Suprapubic skin (tissue), 3 donors: ENCODE measurements around the gene SLITRK4.

ENCODE experiments used
- POLR2A ChIP-seq, 2 donors: fragments of 450-650 bp; IDR thresholded peaks; one replicate each; pipeline ENCODE4 v1.6.1; 2017; ENCODE audit warnings: antibody characterized with exemption in 2 of 2, mild to moderate bottlenecking in 2 of 2, moderate library complexity in 2 of 2
- TF ChIP-seq, protein P1 (sequence below), 2 donors: fragments of 200-600 bp in 1 of 2; fragments of 450-650 bp in 1 of 2; sonication (generic) in 1 of 2; IDR thresholded peaks; one replicate each; pipeline ENCODE4 v1.5.1; 2016 to 2019; ENCODE audit warnings: antibody characterized with exemption in 2 of 2, mild to moderate bottlenecking in 1 of 2, moderate library complexity in 1 of 2

DNA sequence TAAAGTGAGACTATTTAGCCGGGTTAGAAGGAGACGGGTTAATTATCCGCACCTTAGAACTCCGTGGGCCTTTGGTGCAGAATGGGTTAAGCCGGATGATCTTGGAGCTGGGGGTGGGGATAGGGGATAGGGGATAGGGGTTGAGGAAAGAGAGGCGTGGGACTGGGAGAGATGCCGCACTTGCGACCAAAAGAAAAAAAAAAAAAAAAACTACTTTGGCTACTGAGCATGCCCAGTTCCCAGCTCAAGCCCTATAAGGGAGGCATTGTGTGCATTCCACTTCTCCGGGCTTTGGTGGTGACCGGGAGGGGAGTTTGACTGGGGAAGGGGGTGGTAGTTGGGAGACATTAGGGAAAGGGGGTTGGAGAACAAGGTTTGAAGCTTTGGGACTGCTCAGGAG, at the start of gene SLITRK4:
- TF ChIP-seq POLR2A (IDR thresholded peaks at IDR 0.05) = no peak
- TF ChIP-seq, protein P1, sequence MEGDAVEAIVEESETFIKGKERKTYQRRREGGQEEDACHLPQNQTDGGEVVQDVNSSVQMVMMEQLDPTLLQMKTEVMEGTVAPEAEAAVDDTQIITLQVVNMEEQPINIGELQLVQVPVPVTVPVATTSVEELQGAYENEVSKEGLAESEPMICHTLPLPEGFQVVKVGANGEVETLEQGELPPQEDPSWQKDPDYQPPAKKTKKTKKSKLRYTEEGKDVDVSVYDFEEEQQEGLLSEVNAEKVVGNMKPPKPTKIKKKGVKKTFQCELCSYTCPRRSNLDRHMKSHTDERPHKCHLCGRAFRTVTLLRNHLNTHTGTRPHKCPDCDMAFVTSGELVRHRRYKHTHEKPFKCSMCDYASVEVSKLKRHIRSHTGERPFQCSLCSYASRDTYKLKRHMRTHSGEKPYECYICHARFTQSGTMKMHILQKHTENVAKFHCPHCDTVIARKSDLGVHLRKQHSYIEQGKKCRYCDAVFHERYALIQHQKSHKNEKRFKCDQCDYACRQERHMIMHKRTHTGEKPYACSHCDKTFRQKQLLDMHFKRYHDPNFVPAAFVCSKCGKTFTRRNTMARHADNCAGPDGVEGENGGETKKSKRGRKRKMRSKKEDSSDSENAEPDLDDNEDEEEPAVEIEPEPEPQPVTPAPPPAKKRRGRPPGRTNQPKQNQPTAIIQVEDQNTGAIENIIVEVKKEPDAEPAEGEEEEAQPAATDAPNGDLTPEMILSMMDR (IDR thresholded peaks at IDR 0.05) = no peak
